Measurements from ENCODE around the gene VWC2.

GRCh38 chr7:49866910-49867309 is 93.5 kb downstream of the VWC2 start:
- TF ChIP-seq CTCF (IDR thresholded peaks at IDR 0.05): no peak
- TF ChIP-seq EZH2phosphoT487 (IDR thresholded peaks at IDR 0.05): no peak
- no peak for TF ChIP-seq EZH2 (IDR thresholded peaks at IDR 0.05)

Measured in neural progenitor cell (in vitro differentiated cells).